ENCODE results near the gene OR2L8. TPM values are rescaled to one million over a fixed set of nuclear protein-coding genes. Genes with fewer than 3 reads are reported as not detected.

Gene OR2L8
- polyA plus RNA-seq, 3 donors: not detected

DNA sequence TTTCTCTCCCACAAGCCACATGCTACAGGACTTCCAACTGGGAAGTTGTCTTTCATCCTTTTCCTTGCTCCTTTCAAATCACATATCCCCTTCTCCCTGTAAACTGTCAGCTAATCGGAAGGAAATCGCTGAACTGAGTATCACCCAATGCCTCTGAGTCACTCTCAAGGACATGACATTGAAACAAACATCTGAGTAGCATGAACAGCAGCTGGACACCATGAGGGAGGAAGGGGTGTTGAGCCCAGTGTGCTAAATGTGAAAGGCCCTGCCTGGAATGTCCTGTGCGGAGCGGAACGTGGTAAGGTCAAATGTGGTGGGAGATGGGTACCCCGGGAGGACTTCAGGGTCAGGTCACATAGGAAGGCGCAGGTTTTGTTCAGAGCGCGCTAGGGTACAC lies 23.8 kb upstream of the OR2L8 start, which contains the start of gene OR2AJ1:
Gene OR2AJ1 (plus strand): TSS at position 22 of the 400 bp plus-strand sequence. CDS start 8,880 bp downstream, outside the sequence.
- H2AFZ ChIP-seq (ENCODE audit: insufficient read depth, low read depth, low read length, poor library complexity, severe bottlenecking): no peak within 1 kb of the TSS
- no peaks in the 10 kb centered on the region for H3K9me3 ChIP-seq (replicated peaks in 1 of 2; ENCODE audit: control insufficient read depth in 1 of 2, insufficient read depth in 1 of 2, low read length in 2 of 2)
- TF ChIP-seq, protein P1, sequence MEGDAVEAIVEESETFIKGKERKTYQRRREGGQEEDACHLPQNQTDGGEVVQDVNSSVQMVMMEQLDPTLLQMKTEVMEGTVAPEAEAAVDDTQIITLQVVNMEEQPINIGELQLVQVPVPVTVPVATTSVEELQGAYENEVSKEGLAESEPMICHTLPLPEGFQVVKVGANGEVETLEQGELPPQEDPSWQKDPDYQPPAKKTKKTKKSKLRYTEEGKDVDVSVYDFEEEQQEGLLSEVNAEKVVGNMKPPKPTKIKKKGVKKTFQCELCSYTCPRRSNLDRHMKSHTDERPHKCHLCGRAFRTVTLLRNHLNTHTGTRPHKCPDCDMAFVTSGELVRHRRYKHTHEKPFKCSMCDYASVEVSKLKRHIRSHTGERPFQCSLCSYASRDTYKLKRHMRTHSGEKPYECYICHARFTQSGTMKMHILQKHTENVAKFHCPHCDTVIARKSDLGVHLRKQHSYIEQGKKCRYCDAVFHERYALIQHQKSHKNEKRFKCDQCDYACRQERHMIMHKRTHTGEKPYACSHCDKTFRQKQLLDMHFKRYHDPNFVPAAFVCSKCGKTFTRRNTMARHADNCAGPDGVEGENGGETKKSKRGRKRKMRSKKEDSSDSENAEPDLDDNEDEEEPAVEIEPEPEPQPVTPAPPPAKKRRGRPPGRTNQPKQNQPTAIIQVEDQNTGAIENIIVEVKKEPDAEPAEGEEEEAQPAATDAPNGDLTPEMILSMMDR (IDR thresholded peaks at IDR 0.05): no peak
- no peaks in the 10 kb centered on the region for H3K27me3 Mint-ChIP-seq (ENCODE audit: low read depth in 3 of 3)
- no peak within 1 kb of the TSS for H3K4me2 ChIP-seq (replicated peaks; ENCODE audit: extremely low read depth, low read length, poor library complexity, severe bottlenecking)
- H3K4me1 Mint-ChIP-seq: no peaks in the 10 kb centered on the region
- H3K36me3 ChIP-seq (replicated peaks in 1 of 2; ENCODE audit: control insufficient read depth in 1 of 2, insufficient read depth in 2 of 2, low read length in 2 of 2): no peaks in the 10 kb centered on the region
- H3K9ac ChIP-seq (ENCODE audit: insufficient read depth, low read length, poor library complexity, severe bottlenecking): no peak within 1 kb of the TSS
- no CpG with 5 or more reads among the region's 9 CpGs for WGBS (ENCODE audit: insufficient coverage)
- no peaks in the 10 kb centered on the region for H3K79me2 ChIP-seq (ENCODE audit: insufficient read depth, low read length)
- H3K27ac ChIP-seq (ENCODE audit: low read depth in 1 of 2, low read length in 2 of 2): no peak within 1 kb of the TSS
- DNase-seq: no peak
- no peak within 1 kb of the TSS for H3K4me3 Mint-ChIP-seq
- H3K27me3 ChIP-seq (ENCODE audit: control insufficient read depth in 2 of 2, insufficient read depth in 2 of 2, low read length in 2 of 2): no peaks in the 10 kb centered on the region
- intact Hi-C loops (cut with micrococcal nuclease): no loop called here
- H3K27ac Mint-ChIP-seq: no peak within 1 kb of the TSS
- H3K4me1 ChIP-seq (ENCODE audit: control insufficient read depth in 1 of 2, insufficient read depth in 2 of 2, low read length in 2 of 2): no peaks in the 10 kb centered on the region
- H3K9me3 Mint-ChIP-seq: no peaks in the 10 kb centered on the region
- H3K4me3 ChIP-seq (replicated peaks in 1 of 3; ENCODE audit: low read depth in 2 of 3, low read length in 3 of 3): no peak within 1 kb of the TSS
- H4K20me1 ChIP-seq (ENCODE audit: insufficient read depth, low read length): no peaks in the 10 kb centered on the region
- H3K36me3 Mint-ChIP-seq: no peaks in the 10 kb centered on the region

DNA sequence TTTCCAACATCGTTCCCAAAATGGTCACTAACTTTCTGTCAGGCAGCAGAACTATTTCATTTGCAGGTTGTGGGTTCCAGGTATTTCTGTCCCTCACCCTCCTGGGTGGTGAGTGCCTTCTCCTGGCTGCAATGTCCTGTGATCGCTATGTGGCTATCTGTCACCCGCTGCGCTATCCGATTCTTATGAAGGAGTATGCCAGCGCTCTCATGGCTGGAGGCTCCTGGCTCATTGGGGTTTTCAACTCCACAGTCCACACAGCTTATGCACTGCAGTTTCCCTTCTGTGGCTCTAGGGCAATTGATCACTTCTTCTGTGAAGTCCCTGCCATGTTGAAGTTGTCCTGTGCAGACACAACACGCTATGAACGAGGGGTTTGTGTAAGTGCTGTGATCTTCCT lies 14.7 kb upstream of the OR2L8 start:
- H3K4me2 ChIP-seq (replicated peaks; ENCODE audit: extremely low read depth, low read length, poor library complexity, severe bottlenecking): no peak overlapping the region

More for the DNA sequence above, 14.7 kb upstream of the OR2L8 start:
- Mint-ChIP-seq H3K36me3 (no peaks in the 10 kb centered on the region), H3K27ac (no peak overlapping the region), H3K9me3 (peaks cover 9 to 15% (median 11%) of the 10 kb centered on the region in 7 donors), H3K4me3 (no peak overlapping the region), H3K4me1 (peaks cover 3% of the 10 kb centered on the region), H3K27me3 (ENCODE audit: low read depth in 3 of 3) (peaks cover 0 to 2% (median 0%) of the 10 kb centered on the region in 3 donors)
- no peak overlapping the region for H3K4me3 ChIP-seq (replicated peaks in 1 of 3; ENCODE audit: low read depth in 2 of 3, low read length in 3 of 3)
- TF ChIP-seq, protein P1 (IDR thresholded peaks at IDR 0.05): no peak
- no peak overlapping the region for H2AFZ ChIP-seq (ENCODE audit: insufficient read depth, low read depth, low read length, poor library complexity, severe bottlenecking)
- intact Hi-C loops (cut with micrococcal nuclease): no loop called here
- H4K20me1 ChIP-seq (ENCODE audit: insufficient read depth, low read length): no peaks in the 10 kb centered on the region
- 98% methylated on average over 6 of the region's 8 CpGs for WGBS (ENCODE audit: insufficient coverage)
- peaks cover 6 to 11% of the 10 kb centered on the region in 2 donors for H3K9me3 ChIP-seq (replicated peaks in 1 of 2; ENCODE audit: control insufficient read depth in 1 of 2, insufficient read depth in 1 of 2, low read length in 2 of 2)
- no peak for DNase-seq
- peaks cover 6% of the 10 kb centered on the region in 2 donors for H3K4me1 ChIP-seq (ENCODE audit: control insufficient read depth in 1 of 2, insufficient read depth in 2 of 2, low read length in 2 of 2)
- no peak overlapping the region for H3K9ac ChIP-seq (ENCODE audit: insufficient read depth, low read length, poor library complexity, severe bottlenecking)
- no peaks in the 10 kb centered on the region for H3K79me2 ChIP-seq (ENCODE audit: insufficient read depth, low read length)
- no peaks in the 10 kb centered on the region for H3K27me3 ChIP-seq (ENCODE audit: control insufficient read depth in 2 of 2, insufficient read depth in 2 of 2, low read length in 2 of 2)
- no peaks in the 10 kb centered on the region for H3K36me3 ChIP-seq (replicated peaks in 1 of 2; ENCODE audit: control insufficient read depth in 1 of 2, insufficient read depth in 2 of 2, low read length in 2 of 2)
- H3K27ac ChIP-seq (ENCODE audit: low read depth in 1 of 2, low read length in 2 of 2): no peak overlapping the region
